Measurements from ENCODE around the gene AGAP1.

AGAP1 gene

GRCh38 chr2:235810252-235810651 is 316.4 kb downstream of the AGAP1 start:
- DNase-seq (ENCODE audit: low read depth, low spot score), result no peak

DNA sequence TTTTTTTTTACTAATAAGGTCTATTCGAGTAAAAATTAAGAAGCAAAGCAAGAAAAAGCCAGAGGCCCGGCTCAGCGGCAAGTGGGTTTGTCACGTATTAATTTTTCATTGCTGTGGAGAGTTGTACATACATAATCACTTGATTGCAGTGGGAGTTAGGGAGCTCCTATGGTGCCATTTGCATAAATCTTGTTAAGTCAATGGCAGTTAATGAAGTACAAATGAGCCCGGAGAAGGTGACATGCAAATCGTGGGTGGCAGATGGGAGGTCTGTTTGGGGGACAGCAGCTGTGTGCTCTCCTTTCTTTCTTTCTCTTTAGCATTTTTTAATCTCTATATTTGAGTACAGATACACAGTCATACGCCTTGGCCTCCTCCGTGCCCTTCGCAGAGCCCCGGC is 317.0 kb downstream of the AGAP1 start:
- DNase-seq (ENCODE audit: low read depth, low spot score), result no peak

GRCh38 chr2:235811446-235812184 is 317.8 kb downstream of the AGAP1 start:
- no peak for DNase-seq (ENCODE audit: low read depth, low spot score)

GRCh38 chr2:235812185-235812665 is 318.4 kb downstream of the AGAP1 start:
- DNase-seq (ENCODE audit: low read depth, low spot score), result no peak

- no peak for DNase-seq (ENCODE audit: low read depth, low spot score)
Observed at GRCh38 chr2:235813398-235813797, 319.6 kb downstream of the AGAP1 start.

- no peak for DNase-seq (ENCODE audit: low read depth, low spot score)
Observed at GRCh38 chr2:235820571-235820970, 326.7 kb downstream of the AGAP1 start.

DNA sequence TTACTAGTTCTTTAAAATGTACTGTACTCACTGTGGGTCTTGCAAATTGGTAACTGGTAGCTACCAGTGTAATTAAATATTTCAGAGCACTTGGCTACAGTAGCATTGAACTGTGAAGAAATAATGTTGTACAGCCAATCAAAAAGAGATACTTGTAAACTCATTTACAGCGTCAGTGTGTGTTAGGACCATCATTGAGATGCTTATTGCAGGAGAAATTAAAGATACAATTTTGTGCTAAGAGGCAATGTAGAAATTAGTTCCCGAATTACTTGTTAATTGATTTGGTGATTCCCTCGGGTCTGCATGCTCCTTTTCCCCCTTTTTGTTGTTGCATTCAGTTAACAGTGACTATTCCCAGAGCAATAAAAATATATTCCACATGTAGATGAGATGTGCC is 330.5 kb downstream of the AGAP1 start:
- no peak for DNase-seq (ENCODE audit: low read depth, low spot score)

DNA sequence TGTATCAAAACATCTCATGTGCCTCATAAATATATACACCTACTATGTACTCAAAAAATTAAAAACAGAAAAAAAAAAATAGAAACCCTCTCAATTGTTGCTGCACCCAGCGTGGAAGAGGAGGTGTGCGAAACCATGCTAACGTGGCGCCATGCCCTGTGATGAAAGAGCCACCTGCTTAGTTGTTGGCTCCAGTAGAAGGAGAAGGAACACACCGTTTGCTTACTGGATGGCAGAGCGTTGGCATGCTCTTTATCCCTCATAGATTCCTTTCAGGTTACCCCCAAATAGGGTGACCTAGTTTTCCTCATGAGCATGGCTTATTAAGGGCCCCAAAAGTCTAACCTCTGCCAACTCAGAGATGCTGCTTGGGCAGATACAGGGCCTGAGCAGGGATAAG is 332.1 kb downstream of the AGAP1 start:
- DNase-seq (ENCODE audit: low read depth, low spot score), result no peak

DNA sequence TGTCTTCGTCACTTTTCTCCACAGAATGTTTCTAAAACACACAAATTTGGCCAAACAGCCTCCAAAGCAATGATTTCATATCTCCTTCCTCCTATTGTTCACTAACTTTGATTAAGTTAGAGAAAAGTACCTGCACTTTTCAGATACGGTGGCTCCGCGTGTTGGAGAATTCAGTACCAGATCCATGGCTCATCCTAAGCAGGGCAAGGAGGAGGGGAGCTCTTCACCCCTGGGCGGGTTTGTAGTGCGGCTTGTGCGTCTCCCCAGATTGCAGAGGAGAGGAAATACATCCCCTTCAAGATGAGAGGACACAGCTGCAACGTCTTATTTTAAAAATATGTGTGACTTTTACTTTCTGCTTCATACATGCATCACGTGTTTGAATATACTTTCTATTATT is 333.0 kb downstream of the AGAP1 start:
- no peak for DNase-seq (ENCODE audit: low read depth, low spot score)

- peak; percentile 15 for DNase-seq (ENCODE audit: low read depth, low spot score)
Observed at GRCh38 chr2:235827585-235827992, 333.7 kb downstream of the AGAP1 start.

DNA sequence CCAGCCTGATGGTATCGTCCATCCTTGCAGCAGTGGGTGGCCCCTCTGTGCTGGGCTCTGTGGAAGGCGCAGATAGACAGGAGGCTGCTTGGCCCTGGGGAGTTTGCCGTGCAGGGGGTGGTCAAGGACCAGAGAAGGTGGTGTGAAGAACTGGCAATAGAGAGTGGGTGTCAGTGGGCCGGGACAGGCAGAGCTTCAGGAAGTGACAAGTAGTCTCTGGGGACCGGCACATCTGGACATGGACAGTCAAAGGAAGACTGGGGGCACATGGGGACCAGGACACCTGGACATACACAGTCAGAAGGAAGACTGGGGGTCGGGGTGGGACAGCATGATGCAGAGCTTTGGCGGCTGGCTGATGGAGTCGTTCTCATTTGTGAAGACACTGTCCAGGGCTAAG is 335.9 kb downstream of the AGAP1 start:
- no peak for DNase-seq (ENCODE audit: low read depth, low spot score)

DNA sequence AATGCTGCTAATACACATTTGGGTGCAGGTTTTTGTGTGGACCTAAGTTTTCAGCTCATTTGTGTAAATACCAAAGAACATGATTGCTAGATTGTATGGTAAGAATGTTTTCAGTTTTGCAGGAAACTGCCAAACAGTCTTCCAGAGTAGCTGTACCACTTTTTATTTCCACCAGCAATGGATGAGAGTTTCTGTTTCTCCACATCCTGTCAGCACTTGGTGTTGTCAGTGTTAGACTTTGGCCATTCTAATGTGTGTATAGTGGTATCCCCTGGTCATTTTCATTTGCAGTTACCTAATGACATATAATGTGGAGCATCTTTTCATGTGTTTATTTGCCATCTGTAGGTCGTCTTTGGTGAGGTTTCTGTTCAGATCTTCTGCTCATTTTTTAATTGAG is 337.9 kb downstream of the AGAP1 start:
- no peak for DNase-seq (ENCODE audit: low read depth, low spot score)

DNA sequence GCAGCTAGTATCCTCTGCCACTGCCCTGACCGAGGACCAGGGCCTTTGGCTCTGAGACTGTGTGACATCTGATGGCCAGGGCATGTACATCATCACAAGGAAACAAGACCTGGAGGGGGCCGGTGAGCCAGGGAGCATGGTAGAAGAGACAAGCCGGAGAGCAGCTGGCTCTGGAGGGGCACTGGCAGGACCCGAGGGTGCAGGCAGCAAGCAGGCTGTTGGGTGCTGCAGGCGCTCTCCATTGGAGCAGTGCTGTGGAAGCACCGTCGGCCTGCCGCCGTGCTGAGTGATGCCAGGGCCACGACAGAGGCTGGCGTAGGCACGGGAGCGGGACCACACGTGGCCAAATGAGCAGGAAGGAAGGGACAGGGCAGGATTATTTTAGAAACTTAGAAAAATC is 339.1 kb downstream of the AGAP1 start:
- no peak for DNase-seq (ENCODE audit: low read depth, low spot score)

DNA sequence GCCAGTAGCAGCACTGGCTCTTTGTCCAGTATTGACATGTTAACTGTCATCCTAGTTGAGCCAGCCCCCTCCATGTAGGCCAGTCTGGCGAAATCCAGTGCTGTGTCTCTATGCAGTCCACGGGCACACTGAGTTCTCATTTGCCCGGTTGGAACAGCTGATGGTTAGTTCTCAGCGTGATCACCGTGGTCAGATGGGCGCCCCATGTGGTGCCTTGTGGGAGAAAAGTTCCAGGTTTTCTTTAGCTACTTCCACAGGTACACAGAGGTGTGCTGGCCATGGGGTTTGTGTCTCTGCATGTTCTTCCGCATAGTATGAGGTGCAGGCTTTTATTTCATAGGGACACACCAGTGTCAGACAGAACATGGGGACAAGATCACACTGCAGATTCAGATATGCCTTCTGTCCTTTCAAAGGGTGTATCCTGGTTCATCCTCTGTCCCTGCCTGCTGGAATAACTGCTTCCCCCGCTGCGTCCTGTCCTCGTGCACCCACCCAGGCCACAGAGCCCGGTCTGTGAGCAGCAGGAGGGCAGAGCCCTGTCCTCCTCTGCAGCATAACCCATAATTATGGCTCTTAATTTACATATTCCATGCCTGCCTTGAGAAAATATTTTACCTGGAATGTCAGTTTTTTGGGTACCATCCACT is 340.3 kb downstream of the AGAP1 start:
- DNase-seq (ENCODE audit: low read depth, low spot score), result no peak

DNA sequence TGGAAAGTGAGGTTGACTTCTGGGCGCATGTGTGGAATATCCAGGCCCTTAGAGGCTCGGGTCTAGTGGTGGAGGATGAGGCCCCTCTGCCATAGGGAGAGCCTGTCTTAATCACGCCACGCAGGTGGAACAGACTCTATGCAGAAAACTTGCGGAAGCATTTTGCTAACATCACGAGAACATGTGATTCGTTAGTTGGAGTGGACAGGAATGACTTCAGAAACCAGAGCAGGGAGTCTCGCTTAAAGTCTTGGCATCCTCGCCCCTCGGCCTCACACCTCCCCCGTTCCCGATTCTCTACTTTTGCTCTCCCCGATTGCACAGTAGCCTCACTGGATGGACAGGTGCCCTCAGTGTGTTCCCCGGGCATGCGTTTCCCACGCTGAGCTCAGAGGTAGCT is 340.9 kb downstream of the AGAP1 start:
- DNase-seq (ENCODE audit: low read depth, low spot score), result no peak

DNA sequence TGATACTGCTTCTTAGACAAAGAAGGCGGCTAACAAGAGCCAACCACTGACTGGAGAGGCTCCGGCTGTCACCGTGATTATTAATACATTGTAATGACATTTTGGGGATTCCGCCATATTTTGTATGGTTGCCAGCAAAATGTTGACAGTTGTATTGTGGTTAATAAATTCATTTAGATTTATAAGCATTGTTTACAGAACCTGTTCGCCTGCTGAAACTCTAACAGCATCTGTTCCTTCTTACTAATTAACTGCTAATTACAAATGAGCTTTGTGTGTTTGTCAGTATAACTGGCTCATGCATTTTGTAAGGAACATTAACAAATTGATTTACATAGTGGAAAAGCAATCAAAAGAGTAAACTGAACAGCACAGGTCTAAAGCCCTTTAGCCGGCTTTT is 342.0 kb downstream of the AGAP1 start:
- no peak for DNase-seq (ENCODE audit: low read depth, low spot score)

DNA sequence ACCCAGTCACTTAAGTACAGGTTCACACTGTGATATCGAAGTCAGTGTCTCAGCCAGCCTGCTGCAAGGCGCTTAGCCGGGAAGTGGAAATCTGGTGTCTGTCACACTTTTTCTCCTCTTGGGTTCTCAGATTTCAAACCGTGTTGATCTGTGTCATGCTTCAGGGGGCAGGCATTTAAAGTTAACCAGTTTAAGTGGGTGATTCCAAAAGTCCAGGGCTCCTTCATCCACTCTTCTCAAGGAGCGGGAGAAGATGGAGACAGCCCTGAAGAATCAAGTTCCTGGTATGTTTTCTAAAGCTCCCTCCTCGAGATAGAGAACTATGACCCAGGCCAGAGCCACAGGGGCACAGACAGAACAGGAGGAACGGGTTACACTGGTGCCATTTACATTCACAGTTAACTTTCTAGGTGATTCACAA is 342.7 kb downstream of the AGAP1 start:
- DNase-seq (ENCODE audit: low read depth, low spot score), result no peak

- no peak for DNase-seq (ENCODE audit: low read depth, low spot score)
Observed at GRCh38 chr2:235839226-235839625, 345.4 kb downstream of the AGAP1 start.

DNA sequence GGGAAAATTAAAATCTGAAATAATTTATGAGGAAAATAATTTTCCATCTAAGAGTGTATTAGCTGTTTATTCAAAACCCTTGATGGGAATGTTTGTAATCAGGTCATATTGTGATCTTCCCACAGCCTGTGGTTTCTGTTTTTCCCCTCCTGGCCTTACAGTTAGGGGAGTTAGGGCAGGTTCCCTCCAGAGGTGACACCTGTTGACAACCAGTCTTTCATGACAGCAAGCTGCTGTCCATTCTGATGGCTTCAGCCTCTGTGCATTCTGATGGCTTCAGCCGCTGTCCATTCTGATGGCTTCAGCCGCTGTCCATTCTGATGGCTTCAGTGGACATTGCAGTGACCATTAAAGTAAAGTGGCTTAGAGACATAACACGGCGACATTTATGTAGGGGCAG is 346.1 kb downstream of the AGAP1 start:
- DNase-seq (ENCODE audit: low read depth, low spot score), result no peak

GRCh38 chr2:235841863-235842262 is 348.0 kb downstream of the AGAP1 start:
- no peak for DNase-seq (ENCODE audit: low read depth, low spot score)

DNA sequence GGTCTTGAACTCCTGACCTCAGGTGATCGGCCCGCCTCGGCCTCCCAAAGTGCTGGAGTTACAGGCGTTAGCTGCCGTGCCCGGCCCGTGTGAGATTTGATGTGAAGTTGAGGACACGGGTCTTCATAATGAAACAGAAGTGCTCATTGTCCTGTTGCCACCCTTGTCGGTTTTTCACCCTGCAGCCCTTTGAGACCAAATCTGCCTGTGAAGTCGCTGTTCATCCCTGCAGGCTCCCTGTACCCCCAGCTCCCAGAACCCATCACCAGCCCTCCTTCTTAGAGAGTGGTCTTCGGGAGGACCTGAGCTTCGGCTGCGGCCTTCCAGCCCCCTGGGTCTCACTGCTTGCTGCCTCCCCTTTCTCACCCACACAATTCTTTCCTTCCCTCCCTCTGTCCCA is 349.1 kb downstream of the AGAP1 start:
- no peak for DNase-seq (ENCODE audit: low read depth, low spot score)

DNA sequence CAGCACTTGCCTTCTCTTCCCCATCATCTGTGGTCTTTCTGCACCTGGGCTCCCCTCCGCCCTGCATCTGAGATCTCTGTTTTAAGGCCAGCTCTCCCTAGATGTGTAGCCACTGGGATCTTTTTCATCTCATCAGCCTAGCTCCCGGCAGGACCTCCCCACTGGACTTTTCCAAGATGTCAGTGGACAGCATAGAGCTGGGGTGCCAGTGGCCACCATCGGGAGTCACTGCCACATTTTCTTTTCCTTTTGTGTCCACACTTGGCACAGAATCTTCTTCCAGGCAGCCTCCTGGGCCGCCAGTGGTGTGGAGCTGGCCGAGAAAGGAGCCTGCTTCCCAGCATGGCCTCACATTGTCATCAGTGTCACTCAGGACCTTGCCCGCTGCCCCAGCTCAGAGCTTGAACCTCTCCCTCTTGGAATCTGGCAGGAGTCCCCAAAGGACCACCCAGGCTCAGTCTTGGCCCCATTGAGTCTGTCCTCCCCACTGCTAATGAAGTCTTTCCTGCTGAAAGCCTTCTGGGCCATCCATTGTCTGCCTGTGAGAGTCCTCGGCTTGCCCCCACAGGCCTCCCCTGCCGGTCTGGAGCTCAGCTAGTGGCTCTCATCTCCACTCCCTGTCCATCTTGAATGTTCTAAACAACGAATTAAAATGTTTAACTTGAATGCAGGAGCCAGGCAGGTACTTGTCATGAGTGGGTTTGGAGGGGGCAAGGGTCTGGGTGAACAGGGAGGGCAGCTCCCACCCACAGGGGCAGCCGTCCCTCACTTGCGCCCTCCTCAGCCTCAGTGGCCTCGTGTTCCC is 349.9 kb downstream of the AGAP1 start:
- no peak for DNase-seq (ENCODE audit: low read depth, low spot score)

GRCh38 chr2:235844561-235844960 is 350.7 kb downstream of the AGAP1 start:
- DNase-seq (ENCODE audit: low read depth, low spot score), result no peak
